ENCODE measurements around the gene KLHL22.

Gene KLHL22

GRCh38 chr22:20423008-20423905 is 72.3 kb downstream of the KLHL22 start:
- TF ChIP-seq ESRRG (CRISPR knock-in tag; IDR thresholded peaks at IDR 0.05) (no peak), ZC3H10 (CRISPR knock-in tag; IDR thresholded peaks at IDR 0.05) (no peak), ZFP3 (CRISPR knock-in tag; IDR thresholded peaks at IDR 0.05) (0 out of 2 replicates have a peak, but pooled peaks have one; percentile 12), PPARA (CRISPR knock-in tag; IDR thresholded peaks at IDR 0.05; ENCODE audit: borderline replicate concordance) (peak; percentile 16; the same call in 1 of the 2 replicates), OSR1 (CRISPR knock-in tag; IDR thresholded peaks at IDR 0.05) (no peak), BACH2 (CRISPR knock-in tag; IDR thresholded peaks at IDR 0.05; ENCODE audit: borderline replicate concordance) (no peak), ZNF565 (CRISPR knock-in tag; conservative IDR thresholded peaks at IDR 0.05; ENCODE audit: low read depth) (no peak), ISL1 (CRISPR knock-in tag; IDR thresholded peaks at IDR 0.05) (no peak), ZNF8 (CRISPR knock-in tag; IDR thresholded peaks at IDR 0.05) (peak; percentile 9; the same call in 1 of the 2 replicates), POU6F1 (CRISPR knock-in tag; IDR thresholded peaks at IDR 0.05; ENCODE audit: borderline replicate concordance, low read depth) (no peak), TSHZ2 (CRISPR knock-in tag; IDR thresholded peaks at IDR 0.05) (no peak), ZFP30 (CRISPR knock-in tag; IDR thresholded peaks at IDR 0.05) (no peak), SNAI2 (CRISPR knock-in tag; IDR thresholded peaks at IDR 0.05) (peak; percentile 22; the same call in 1 of the 2 replicates), ARNTL (CRISPR knock-in tag; IDR thresholded peaks at IDR 0.05; ENCODE audit: borderline replicate concordance, low read depth) (no peak), ZNF70 (CRISPR knock-in tag; IDR thresholded peaks at IDR 0.05) (no peak), TCF4 (CRISPR knock-in tag; IDR thresholded peaks at IDR 0.05; ENCODE audit: borderline replicate concordance) (peak; percentile 14; the same call in 1 of the 2 replicates), RARB (CRISPR knock-in tag; IDR thresholded peaks at IDR 0.05) (no peak)
- TF ChIP-seq, protein P1, sequence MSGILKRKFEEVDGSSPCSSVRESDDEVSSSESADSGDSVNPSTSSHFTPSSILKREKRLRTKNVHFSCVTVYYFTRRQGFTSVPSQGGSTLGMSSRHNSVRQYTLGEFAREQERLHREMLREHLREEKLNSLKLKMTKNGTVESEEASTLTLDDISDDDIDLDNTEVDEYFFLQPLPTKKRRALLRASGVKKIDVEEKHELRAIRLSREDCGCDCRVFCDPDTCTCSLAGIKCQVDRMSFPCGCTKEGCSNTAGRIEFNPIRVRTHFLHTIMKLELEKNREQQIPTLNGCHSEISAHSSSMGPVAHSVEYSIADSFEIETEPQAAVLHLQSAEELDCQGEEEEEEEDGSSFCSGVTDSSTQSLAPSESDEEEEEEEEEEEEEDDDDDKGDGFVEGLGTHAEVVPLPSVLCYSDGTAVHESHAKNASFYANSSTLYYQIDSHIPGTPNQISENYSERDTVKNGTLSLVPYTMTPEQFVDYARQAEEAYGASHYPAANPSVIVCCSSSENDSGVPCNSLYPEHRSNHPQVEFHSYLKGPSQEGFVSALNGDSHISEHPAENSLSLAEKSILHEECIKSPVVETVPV (CRISPR knock-in tag; IDR thresholded peaks at IDR 0.05): no peak
- TF ChIP-seq, protein P2, sequence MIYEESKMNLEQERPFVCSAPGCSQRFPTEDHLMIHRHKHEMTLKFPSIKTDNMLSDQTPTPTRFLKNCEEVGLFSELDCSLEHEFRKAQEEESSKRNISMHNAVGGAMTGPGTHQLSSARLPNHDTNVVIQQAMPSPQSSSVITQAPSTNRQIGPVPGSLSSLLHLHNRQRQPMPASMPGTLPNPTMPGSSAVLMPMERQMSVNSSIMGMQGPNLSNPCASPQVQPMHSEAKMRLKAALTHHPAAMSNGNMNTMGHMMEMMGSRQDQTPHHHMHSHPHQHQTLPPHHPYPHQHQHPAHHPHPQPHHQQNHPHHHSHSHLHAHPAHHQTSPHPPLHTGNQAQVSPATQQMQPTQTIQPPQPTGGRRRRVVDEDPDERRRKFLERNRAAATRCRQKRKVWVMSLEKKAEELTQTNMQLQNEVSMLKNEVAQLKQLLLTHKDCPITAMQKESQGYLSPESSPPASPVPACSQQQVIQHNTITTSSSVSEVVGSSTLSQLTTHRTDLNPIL (CRISPR knock-in tag; IDR thresholded peaks at IDR 0.05; ENCODE audit: low read depth): no peak
- ATAC-seq: peak; percentile 68

DNA sequence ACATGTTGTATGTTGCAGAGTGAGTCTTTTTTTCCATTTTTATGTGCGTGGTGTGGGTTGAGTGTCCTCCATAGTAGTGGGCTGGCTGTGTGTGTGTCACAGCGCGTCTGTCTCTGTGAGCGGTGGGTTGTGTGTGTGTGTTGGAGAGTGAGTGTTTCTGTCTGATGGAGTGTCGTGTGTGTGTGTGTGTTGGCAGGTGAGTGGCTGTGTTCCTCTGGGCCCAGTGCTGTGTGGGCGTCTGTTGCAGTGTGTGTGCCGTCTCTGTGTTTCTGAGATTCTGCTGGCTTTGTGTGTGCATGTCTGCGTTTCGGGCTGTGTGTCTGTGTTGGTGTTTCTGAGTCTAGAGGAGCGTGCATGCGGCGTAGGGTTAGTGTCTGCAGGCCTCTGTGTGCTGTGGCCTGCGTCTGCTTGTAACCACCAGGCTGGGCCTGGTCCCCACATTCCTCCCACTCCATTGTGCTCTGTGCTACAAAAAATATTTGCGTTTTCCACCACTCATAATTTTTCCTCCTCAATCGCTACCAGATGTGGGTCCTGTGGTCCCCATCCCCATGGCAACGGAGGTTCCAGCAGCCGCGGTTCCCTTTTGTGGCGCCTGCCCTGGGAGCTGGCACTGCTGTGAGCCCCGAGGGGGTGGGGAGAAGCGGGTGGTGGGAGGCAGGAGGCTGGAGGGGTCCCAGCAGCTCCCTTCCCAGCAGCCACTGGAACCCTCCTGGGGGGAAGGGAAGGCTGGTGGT is 73.2 kb downstream of the KLHL22 start:
- ATAC-seq: peak; percentile 60
- TF ChIP-seq OSR1 (CRISPR knock-in tag; IDR thresholded peaks at IDR 0.05) (no peak), ZNF70 (CRISPR knock-in tag; IDR thresholded peaks at IDR 0.05) (no peak), TCF4 (CRISPR knock-in tag; IDR thresholded peaks at IDR 0.05; ENCODE audit: borderline replicate concordance) (peak; percentile 83; the same call in 1 of the 2 replicates), ZC3H10 (CRISPR knock-in tag; IDR thresholded peaks at IDR 0.05) (no peak), ISL1 (CRISPR knock-in tag; IDR thresholded peaks at IDR 0.05) (no peak)
- TF ChIP-seq, protein P1 (CRISPR knock-in tag; IDR thresholded peaks at IDR 0.05): no peak
